GM19043 (cell line): Measurements from ENCODE around the gene ZNF423.

ENCODE experiments used
- ATAC-seq: cut with Tn5 transposase; IDR thresholded peaks from one replicate; pipeline ENCODE4 v1.9.1; 2021; ENCODE audit warnings: low read depth; ENCODE audit not compliant: unreplicated experiment

Gene ZNF423

DNA sequence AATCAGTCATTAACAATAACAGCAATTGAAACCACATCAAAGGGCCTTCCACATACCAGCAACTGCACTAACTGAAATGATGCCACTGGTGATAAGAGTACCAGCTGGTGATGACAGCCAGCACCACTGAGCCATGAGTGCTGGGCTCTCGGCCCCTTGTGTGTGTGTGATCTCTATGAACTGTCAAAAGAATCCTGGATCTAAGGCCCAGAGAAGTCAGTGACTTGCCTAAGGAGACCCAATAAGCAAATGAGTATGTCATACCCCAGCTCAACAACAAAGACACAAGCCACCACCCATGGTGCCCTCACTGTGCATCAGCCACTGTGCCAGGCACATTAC, 220.9 kb downstream of the ZNF423 start:
- no peak for ATAC-seq

DNA sequence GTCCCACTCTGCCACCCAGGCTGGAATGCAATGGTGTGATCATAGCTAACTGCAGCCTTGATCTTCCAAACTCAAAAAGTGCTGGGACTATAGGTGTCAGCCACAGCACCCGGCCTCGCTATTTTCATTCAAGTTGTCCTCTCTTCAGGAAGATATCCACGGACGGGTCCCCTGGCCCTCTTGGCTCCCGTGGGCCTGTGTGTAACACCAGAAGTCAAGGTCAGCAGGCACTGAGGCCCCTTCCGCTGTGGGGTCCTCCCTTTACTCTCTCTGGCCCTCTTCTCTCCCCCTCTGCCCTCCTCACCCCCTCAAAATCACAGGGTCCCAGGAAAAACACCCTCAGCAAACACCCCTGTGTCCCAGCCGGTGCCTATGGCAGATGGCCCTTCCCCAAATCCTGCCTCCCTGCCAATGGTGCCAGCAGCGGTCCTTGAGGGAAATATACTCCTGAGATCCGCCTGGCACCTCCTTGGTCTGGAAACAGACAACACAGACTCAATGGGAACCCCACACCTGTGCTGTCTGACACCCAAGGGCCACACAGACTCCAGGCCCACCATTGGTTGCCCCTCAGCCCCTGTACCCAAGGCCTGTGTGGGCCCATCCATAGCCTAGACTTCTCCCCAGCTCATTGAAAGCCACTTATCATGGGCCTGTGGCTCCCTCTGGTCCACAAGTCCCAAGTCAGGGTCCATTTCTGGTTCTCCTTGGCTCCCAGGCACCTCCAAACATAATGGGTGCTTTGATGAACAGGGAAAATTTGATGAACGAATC, 221.5 kb downstream of the ZNF423 start:
- ATAC-seq: no peak

DNA sequence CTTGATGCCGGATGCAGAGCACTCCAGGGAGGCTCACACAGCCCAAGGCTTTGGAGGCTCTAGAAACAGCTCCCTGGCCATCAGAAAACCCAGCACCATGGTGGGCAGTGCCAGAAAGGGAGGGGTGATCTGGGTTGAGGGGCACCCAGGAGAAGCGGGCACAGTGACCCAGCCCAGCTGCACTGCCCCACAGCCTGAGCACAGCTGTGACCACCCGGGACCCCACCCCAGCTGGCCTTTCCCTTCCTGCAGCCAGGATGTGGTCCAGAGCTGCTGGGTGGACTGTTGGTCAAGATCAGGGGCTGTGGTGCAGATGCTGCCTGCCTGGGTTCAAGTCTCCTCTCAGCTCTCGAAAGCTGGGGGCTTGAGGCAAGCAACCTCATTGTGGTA, 223.1 kb downstream of the ZNF423 start:
- ATAC-seq: no peak

DNA sequence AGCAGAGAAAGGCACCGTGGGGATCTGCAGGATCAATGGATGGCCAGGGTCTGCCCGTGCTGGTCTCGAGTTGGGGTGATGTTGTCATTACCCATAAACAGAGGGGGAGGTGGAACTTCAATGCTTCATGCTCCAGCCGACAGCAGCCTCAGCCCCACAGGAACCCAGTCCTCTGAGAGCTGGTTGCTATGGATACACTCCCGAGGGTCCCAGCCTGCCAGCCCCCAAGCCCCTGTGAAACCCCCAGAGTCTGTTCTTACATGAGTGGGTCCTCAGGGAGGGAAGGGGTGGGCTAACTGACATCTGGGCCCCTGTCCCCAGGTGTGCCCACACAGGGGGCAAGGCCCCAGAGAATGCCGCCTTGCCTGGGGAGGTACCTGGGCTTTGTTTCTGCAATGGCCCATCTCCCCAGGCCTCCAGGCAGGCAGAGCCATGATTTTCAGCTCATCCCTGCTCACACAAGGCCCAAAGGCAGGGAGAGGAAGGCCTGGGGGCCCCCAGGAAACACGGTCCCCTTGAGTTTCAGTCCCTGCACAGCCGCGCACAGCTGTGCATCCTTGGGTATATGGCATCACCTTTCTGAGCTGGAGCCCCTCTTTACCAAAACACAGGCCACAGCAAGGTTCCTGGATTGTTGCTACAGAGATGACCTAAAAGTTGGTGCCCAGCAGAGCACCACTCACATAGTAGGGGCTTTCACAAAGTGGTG, 223.7 kb downstream of the ZNF423 start:
- no peak for ATAC-seq

DNA sequence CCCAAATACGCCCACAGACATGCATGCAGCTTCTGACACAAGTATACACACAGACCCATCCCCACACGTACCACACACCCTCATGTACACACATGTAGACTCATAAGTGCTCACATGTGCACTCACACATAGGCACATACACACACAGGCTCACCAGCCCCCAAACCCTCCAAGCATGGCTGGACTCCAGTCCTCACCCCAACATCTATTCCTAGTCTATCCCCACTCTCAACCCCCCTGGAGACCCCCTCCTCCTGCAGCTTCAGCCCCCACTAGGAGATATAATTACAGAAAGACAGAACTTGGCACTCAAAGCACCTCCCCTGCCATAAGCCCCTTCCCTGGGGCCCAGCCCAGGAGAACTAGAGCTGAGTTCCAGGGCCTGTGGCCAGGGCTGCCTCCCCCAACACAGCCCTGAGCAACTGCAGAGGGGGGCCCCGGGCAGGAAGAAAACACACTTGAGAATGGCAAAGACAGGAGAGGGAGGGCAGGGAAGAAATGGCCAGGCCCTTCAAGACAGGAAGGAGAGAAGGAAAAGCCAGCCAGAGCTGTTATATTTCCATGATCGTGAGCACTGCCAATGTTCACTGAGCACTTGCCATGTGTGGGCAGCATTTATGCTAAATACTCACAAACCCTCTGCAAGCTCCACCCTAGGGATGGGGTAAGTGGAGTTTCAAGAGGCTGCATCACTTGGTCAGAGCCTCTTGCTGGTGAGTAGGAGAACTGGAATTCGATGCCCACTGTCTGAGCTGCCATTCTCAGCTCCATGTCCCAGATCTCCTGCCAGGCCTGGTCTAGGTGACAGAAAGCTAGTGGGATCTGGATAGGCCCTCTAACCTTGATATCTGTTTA, 224.5 kb downstream of the ZNF423 start:
- ATAC-seq: no peak

DNA sequence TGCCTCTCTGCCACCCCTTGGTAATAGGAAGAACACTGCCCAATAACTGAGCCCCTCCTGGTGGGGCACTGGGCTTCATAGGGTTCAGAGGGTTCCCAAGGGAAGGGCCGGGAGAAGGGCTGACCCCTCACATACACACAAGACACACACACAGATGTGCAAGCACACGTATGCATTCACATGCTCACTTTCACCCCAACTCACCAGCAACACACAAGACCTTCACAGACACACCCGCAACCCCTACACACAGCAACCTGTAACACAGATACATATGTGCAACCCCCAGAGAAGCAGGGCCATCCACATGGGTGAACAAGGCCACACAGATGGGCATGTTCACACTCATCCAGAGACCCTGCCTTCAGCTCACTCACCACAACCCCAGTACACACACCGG, 225.1 kb downstream of the ZNF423 start:
- no peak for ATAC-seq

DNA sequence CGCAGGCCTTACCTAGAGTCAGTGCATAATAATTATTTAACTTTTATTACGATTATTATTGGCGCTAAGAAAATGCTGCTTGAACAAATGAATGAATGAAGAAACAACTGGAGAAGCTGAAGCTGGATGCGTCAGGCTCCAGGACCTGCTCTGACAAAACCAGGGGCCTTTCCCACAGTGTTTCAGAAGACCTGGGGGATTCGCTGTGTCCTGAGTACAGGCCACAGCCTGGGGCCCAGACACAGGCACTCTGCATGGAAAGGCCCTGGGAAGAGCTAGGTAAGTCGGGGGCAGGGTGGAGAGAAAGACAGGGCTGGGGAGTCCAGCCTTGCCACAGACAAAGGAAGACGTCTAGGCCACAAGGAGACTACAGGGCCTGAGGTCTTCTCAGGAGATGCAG, 226.1 kb downstream of the ZNF423 start:
- ATAC-seq: no peak

DNA sequence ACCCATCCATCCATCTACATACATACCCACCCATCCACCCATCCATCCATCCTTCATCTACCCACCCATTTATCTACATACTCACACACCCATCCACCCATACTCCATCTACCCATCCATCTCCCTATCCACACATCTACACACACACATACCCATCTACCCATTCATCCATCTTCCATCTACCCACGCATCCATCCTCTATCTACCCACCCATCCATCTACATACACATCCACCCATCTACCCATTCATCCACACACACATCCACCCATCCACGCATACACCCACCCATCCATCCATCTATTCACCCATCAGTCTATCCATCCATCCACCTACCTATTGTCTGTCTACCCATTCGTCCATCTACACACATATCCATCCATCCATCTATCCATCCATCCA, 227.8 kb downstream of the ZNF423 start:
- ATAC-seq: no peak

DNA sequence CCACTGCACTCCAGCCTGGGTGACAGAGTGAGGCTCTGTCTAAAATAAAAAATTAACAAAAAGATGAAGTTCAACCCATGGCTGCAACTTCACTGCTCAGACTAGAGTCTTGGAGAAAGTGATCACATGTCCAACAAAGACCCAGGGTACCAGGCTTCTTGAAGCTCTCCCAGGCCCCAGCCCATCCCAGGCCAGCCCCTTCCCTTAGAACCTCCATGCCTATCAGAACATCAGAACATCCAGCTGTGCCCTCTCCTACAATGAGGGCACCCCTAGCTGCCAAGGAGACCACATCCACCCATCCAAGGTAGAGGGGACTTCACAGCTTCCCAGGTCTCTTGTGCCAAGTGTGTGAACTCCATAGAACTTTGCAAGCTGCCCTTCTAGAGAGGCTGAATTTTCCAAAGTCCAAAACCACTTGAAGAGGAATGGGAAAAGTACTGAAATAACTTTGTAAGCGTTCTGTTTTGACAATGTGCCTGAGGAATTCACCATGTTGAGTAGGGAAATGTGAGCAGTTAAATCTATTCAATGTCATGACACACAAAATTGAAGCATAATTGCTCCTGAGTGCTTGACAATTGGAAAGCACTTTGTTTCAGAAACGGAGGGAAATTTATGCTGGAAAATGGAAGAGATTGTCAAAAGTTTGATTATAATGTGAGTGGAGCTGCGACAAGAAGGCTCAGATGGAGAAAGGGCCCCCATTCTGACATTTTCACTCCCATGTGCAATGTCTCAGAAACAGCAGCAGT, 230.4 kb downstream of the ZNF423 start:
- no peak for ATAC-seq

DNA sequence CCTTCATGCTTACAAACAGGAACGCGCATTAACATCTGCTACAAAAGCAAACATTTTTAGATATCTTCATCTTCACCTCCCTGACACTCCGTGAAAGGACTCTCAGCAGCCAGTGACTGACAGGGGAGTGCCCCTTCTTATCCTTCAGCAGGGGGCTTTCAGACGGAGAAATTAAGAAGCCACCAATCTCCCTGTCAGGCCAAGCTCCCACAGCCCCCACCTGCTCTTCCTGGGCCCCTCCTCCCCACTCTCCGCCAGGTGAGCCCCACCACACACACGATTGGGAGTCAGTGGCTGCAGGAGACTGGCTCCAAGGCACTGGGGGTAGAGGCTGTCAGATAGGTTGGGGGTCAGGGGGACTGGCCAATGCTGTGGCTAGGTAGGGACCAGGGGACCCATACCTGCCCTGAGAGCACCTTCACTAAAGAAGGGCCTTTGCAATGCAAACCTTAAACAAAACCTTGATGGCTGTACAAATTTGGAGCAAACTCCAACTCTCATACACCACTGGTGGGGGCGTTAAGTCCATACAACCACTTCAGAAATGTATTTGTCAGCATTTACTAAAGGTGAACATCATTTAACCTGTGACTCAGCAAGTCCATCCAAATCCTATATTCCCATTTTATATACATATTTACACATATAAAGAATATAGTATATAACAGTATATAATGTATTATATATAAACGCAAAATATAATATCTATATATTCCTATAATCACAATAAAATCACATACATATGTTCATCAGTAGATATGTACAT, 232.2 kb downstream of the ZNF423 start:
- no peak for ATAC-seq

DNA sequence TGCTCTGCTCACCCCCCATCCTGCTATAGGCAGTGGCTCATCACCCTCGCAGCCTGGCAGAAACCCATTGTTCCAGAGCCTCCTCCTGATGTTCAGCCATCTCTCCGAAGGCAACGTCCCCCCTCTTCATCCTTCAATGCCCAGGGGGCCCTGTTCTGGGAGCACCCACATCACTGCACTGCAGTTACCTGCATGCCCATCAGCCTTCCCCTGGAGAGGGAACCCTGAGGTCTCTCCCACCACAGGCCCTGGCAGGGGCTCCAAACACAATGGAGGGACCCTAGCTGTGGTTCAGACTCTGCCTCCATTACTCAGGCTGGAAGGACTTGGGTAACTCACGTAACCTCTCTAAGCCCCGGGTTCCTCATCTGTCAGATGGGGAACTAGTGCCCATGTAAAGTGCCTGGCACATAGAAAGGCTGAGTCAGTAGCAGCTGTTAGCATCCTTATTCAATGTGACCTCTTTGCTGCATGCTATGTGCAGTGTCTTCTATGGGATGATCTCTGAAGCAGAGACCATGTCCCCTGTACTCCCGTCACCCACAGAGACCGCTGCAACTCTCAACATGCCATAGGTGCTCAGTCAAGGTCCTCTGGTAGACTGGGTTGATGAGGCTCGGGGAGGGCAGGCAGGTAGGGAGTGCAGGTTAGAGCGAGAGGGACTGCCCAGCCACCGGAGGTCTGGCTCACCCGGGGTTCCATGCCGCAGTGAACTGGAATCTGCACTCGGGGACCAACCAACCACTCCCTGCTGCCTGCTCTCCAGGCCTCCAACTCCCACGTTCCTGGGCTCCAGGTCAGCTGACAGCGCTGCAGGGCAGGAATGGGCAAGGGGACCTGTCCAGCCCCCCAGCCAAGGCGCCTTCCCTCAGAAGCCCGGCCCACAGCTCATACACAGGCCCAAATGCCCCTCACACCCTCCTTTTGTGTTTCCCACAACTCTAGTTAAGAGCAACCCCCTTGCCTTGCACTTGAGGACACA, 233.2 kb downstream of the ZNF423 start:
- no peak for ATAC-seq

DNA sequence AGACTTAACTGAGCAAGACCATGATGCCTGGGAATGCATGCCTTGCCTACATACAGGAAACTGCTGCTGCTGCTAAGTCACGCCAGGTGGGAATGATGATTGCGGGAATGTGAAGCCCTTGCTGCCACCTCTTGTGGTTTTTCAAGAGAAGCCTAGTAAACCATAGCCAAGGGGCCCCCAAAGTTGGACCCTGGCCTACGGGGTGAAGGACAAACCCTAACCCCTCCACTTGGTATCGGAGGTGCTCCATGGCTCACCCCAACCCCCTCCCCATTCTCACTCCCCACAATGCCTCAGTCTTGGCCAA, 233.9 kb downstream of the ZNF423 start:
- ATAC-seq: no peak

DNA sequence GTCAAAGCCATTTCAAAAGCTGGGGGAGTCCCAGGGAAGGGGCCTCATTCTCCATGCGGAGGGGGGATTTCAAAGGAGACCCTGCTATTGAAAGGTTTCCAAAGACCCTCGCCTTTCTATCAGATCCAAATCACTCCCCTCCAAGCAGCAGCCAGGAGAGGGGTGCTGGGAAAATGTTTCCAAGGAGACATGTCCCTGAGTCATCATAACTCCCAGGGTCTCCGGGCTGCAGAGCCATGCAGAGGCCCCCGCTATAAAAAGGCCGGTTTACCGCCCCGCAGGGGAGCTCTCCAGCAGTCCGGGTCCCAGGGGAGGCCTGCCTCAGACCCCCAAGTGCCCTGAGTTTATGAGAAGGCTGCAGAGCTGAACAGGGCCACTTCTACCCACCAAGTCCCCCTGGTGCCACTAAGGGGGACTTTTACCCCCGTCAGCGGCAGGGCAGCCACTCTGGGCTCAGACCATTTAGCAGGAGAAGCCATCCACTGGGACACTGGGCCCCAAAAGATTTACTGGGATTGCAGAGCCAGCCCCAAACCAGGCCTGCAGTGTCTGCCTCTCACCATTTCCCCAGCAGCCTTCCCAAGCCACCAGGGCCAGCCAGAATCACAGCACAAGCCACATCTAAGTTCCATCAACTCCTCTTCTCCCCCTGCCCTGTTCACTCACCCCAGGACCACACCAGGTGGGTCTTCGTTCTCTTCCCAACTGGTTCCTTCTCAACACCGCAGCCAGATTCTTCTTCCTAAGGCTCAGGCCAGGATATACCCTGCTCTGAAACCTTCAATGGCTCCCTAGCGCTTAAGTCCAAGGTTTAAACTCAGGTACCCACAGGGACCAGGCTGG, 234.4 kb downstream of the ZNF423 start:
- ATAC-seq: no peak

DNA sequence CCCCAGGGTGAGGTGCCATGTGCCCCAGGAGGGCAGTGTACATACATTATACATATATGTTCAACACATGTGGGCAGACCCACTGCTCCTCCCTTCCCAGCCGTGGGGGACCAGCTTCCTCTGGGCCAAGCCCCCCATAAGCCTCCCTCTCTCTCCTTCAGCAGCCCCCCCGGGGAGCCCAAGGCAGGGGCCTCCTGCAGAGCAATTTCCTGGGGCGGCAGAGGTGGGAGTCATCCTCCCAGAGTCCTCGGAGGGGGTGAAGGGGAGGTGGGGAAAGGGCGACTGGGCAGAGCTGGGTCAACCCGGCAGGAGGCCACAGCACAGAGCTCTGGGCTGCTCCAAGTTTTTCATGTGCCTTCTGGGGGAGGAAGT, 235.1 kb downstream of the ZNF423 start:
- ATAC-seq: no peak

DNA sequence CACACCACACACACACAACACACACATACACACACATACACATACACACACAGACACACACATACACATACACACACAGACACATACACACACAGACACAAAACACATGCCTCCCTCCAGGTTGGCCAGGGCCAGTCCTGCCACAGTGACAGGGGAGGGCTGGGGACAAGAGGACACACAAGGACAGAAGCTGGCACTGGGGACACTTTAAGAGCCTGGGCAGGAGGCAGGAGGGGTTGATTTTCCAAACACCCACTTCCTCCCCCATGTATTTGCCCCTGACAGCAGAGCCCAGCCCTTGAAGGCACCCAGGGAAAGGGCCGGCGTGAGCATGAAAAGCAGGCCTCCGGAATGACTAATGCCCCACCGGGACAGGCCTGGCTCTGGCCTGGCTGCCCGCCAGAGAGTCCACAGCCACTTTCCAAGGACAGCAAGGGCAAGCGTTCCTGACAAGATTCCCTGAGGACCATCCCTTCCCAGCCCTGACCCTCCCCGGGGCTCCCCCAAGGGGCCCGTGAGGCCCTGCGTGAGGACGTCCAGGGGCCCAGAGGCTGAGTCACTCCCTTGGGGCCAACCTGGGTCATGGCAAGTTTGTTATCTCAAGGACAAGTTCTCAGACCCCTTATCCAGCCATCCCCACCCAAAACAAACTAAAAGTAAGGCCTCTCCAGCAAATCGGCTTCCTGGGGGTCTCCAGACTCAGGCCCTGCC, 235.6 kb downstream of the ZNF423 start:
- ATAC-seq: no peak

DNA sequence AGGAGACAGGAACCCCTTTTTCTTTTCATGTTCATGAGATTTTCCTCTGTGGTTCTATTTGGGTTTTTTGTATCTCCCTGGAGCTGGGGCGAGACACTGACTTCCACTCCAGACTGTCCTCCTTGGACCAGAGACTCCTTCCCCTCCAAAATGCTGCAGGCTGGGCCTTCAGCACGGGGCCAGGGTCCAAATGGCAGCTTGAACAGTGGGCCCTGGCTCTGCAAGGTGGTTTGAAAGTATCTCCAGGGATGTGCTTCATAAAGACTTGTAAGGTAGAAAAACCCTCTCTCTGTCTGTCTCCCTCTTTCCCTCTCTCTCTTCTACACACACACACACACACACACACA, 236.1 kb downstream of the ZNF423 start:
- no peak for ATAC-seq

DNA sequence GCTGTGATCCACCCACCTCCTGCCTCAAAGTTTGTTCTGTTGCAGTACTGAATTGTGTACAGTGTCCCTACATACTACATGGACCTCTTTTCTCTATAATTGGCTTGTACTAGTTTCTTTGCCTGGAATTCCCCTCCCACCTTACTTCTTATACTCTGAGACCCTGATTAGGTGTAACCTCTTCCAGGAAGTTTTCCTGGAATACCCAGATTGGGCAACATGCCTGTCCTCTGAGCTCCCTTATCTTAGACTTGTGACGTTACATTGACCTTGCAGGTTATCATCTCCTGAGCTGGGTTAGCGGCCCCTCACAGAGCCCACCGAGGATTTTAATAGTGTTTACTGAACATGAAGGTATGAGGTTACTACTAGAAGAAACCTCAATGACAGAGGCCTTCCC, 237.0 kb downstream of the ZNF423 start:
- ATAC-seq: no peak
